Ectodermal cell (in vitro differentiated cells): ENCODE data around the gene TMEM9B.

Source experiments
- H3K27ac ChIP-seq: 2 replicates; pipeline ENCODE4 v1.7.0; 2013; ENCODE audit warnings: mild to moderate bottlenecking, low read depth, low read length; ENCODE audit not compliant: insufficient read depth, poor library complexity, severe bottlenecking
- H3K27me3 ChIP-seq: 2 replicates; pipeline ENCODE4 v1.7.0; 2013; ENCODE audit warnings: mild to moderate bottlenecking, low read length; ENCODE audit not compliant: insufficient read depth, control insufficient read depth, poor library complexity, severe bottlenecking
- H3K36me3 ChIP-seq: one replicate; pipeline ENCODE4 v1.7.0; 2013; ENCODE audit warnings: low read length; ENCODE audit not compliant: control insufficient read depth, insufficient read depth
- H3K4me1 ChIP-seq: one replicate; pipeline ENCODE4 v1.7.0; 2013; ENCODE audit warnings: low read length; ENCODE audit not compliant: control insufficient read depth, insufficient read depth
- H3K4me3 ChIP-seq: 2 replicates; pipeline ENCODE4 v1.7.0; 2013; ENCODE audit warnings: low read depth, low read length, control low read depth; ENCODE audit not compliant: insufficient read depth
- H3K9me3 ChIP-seq: 2 replicates; pipeline ENCODE4 v1.7.0; 2013; ENCODE audit warnings: mild to moderate bottlenecking, low read length, moderate library complexity; ENCODE audit not compliant: control insufficient read depth
- WGBS, 2 experiments: methylation state at CpG; one replicate each; pipeline ENCODE4 v1.1.7; 2013; ENCODE audit warnings: missing lambda C conversion rate in 2 of 2; 5-methylcytosine and 5-hydroxymethylcytosine counted together

TMEM9B gene

DNA sequence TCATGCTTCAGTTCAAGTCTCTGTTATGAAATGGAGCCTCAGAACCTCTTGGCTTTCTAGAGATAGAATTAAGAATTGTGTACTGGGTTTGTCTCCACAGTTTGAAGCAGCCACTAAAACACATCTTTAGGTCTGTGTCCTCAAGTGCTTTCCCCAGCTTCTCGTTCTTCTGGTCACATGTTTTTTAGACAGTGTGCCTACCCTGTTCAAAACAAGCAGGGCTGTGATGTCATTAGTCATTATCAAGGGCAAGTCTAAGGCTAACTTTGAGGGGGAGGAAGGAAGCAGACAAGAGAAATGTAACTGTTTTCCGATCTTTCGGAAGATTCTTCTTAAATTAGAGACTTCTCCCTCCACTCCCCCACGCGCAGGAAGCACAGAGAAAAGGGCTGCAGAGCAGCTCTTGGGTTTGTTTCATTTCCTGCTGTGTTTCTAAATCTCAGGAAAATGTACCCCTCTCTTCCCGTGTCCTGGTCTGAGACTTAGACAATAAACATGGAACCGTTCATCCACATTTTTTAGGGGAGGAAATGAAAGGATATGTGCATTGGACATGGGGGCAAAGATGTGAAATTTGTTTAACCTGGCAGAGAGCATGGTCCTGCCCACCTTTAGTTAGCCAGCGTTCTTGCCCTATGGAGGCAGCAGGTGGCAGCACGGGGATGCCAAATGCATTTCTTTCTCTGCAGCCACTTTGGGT, 50.1 kb downstream of the TMEM9B start:
- Histone ChIP-seq H3K4me3 (no peak overlapping the region), H3K4me1 (peaks cover 19% of the 10 kb centered on the region), H3K9me3 (no peaks in the 10 kb centered on the region), H3K27me3 (peaks cover 10% of the 10 kb centered on the region), H3K36me3 (peaks cover 10% of the 10 kb centered on the region), H3K27ac (no peak overlapping the region)
- 64 to 72% methylated on average over 9 of the region's 9 CpGs for WGBS, 2 experiments

GRCh38 chr11:8911029-8911823, 53.0 kb downstream of the TMEM9B start, which contains the start of gene AKIP1:
Gene AKIP1, plus strand, starts transcription at chr11:8911189. Its CDS starts 261 bp downstream, at chr11:8911450.
- Histone ChIP-seq H3K27ac (peak within 1 kb of the TSS; percentile 75), H3K9me3 (no peaks in the 10 kb centered on the region), H3K27me3 (peaks cover 21% of the 10 kb centered on the region), H3K4me1 (peaks cover 7% of the 10 kb centered on the region), H3K4me3 (peak within 1 kb of the TSS; percentile 96), H3K36me3 (no peaks in the 10 kb centered on the region)
- WGBS, 2 experiments = 0% methylated on average over 68 of the region's 68 CpGs

DNA sequence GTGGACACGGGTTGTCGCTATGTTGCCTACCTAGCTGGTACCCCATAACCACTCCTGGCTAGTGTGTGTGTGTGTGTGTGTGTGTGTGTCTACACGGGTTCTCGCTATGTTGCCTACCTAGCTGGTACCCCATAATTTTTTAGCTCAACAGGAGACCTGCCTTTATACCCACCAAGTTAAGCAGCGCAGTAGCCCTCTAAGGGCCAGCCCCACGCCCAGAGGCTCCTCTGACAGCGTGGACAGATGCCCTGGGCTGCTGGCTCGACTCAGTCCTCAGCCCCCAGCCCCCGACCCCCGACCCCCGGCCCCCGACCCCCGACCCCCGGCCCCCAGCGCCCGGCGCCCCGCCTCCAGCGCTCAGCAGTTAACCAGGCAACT, 53.6 kb downstream of the TMEM9B start:
- H3K27ac ChIP-seq = no peak overlapping the region
- 1% methylated on average over 11 to 15 of the region's 19 CpGs for WGBS, 2 experiments
- H3K9me3 ChIP-seq = no peaks in the 10 kb centered on the region
- H3K4me1 ChIP-seq = peaks cover 6% of the 10 kb centered on the region
- peak overlapping the region; percentile 96 for H3K4me3 ChIP-seq
- H3K27me3 ChIP-seq = peaks cover 21% of the 10 kb centered on the region
- H3K36me3 ChIP-seq = no peaks in the 10 kb centered on the region

DNA sequence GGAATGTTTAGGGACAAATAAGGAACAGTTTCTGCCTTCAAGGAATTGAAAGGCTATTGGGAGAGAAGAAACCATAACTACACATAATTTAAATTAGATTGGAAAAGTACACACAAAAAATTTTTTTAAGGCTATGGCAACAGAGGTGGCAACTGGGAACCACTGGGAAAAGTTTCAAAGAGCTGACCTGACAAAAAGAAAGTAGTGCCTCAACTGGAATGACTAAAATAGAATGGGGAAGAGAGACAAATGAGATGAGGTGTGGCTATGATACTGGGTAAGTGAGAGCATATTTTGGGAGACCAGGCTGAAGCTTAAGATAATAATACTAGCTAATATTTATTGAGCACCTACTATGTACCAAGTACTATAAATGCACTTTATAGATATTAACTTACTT, 56.1 kb downstream of the TMEM9B start:
- Histone ChIP-seq H3K27me3 (peaks cover 21% of the 10 kb centered on the region), H3K36me3 (no peaks in the 10 kb centered on the region), H3K27ac (no peak overlapping the region), H3K4me3 (no peak overlapping the region), H3K9me3 (no peaks in the 10 kb centered on the region), H3K4me1 (no peaks in the 10 kb centered on the region)

GRCh38 chr11:8907116-8907515, 57.1 kb downstream of the TMEM9B start:
- no peaks in the 10 kb centered on the region for H3K9me3 ChIP-seq
- no peak overlapping the region for H3K27ac ChIP-seq
- no peaks in the 10 kb centered on the region for H3K4me1 ChIP-seq
- peaks cover 21% of the 10 kb centered on the region for H3K27me3 ChIP-seq
- H3K36me3 ChIP-seq = no peaks in the 10 kb centered on the region
- no peak overlapping the region for H3K4me3 ChIP-seq
- WGBS, 2 experiments = 100% methylated on average over 1 of the region's 1 CpG

GRCh38 chr11:8905528-8906165, 58.6 kb downstream of the TMEM9B start:
- no peak overlapping the region for H3K4me3 ChIP-seq
- no peak overlapping the region for H3K27ac ChIP-seq
- H3K36me3 ChIP-seq = no peaks in the 10 kb centered on the region
- WGBS, 2 experiments = 95 to 98% methylated on average over 4 to 5 of the region's 5 CpGs
- H3K4me1 ChIP-seq = no peaks in the 10 kb centered on the region
- peaks cover 21% of the 10 kb centered on the region for H3K27me3 ChIP-seq
- no peaks in the 10 kb centered on the region for H3K9me3 ChIP-seq

GRCh38 chr11:8899119-8899753, 65.0 kb downstream of the TMEM9B start:
- Histone ChIP-seq H3K36me3 (no peaks in the 10 kb centered on the region), H3K4me3 (no peak overlapping the region), H3K9me3 (no peaks in the 10 kb centered on the region), H3K4me1 (no peaks in the 10 kb centered on the region), H3K27me3 (no peaks in the 10 kb centered on the region), H3K27ac (no peak overlapping the region)
